ENCODE measurements around the gene PIP5K1C. TPM values are rescaled to one million over a fixed set of nuclear protein-coding genes. Genes with fewer than 3 reads are reported as not detected.
"Not testable (repeated sequence)": the region's sequence is repeated elsewhere in the genome, so short reads cannot be mapped to it uniquely, and the experiment has no call there.

Gene PIP5K1C
- polyA plus RNA-seq, 1 donor (not counting 4 experiments of a cell fraction or from before 2014, with no cell fraction given): 3.6 TPM

DNA sequence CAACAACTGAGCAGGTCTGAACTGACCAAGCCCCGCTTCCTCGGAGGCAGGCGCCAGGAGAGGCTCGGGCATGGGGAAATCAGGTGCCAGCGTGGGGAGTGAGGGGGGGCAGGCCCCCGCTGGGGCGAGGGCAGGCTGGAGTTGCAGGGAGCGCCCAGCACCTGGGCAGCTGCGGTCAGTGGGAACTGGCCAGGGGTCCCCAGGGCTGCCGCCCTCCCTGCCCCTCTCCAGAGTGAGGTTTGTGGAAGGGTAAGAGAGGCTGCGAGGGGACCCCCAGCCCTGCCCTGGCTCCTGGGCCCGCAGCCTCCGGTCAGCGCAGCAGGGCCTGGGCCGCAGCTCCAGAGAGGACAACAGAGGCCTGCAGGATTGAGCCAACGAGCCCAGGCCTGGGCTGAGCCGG is 32.5 kb downstream of the PIP5K1C start:
- Histone ChIP-seq H3K9ac (ENCODE audit: control insufficient read depth, extremely low read depth, insufficient read depth, low read length) (no peak overlapping the region), H3K79me2 (ENCODE audit: control insufficient read depth, insufficient read depth, low read length) (no peaks in the 10 kb centered on the region), H3K4me2 (ENCODE audit: control insufficient read depth, extremely low read depth, insufficient read depth, low read depth, low read length) (no peak overlapping the region), H3K4me3 (ENCODE audit: control insufficient read depth in 2 of 3, extremely low read depth in 1 of 3, insufficient read depth in 2 of 3, low read depth in 1 of 3, low read length in 3 of 3) (no peak overlapping the region), H3K4me1 (ENCODE audit: control insufficient read depth, extremely low read depth, insufficient read depth, low read length) (peaks cover 7% of the 10 kb centered on the region), H3K27me3 (ENCODE audit: control insufficient read depth, extremely low read depth, insufficient read depth, low read length) (no peaks in the 10 kb centered on the region), H2AFZ (ENCODE audit: control insufficient read depth, low read length) (no peak overlapping the region), H3K36me3 (ENCODE audit: control insufficient read depth in 2 of 2, extremely low read depth in 1 of 2, insufficient read depth in 2 of 2, low read length in 2 of 2) (peaks cover 4 to 9% of the 10 kb centered on the region in 2 experiments), H4K20me1 (ENCODE audit: control insufficient read depth, extremely low read depth, insufficient read depth, low read length) (peaks cover 13% of the 10 kb centered on the region), H3K27ac (ENCODE audit: control insufficient read depth, insufficient read depth, low read length) (no peak overlapping the region), H3K9me1 (ENCODE audit: control insufficient read depth, extremely low read depth, insufficient read depth, low read length) (no peaks in the 10 kb centered on the region), H3K9me3 (ENCODE audit: control insufficient read depth, low read depth, low read length) (no peaks in the 10 kb centered on the region)
- TF ChIP-seq, protein P1, sequence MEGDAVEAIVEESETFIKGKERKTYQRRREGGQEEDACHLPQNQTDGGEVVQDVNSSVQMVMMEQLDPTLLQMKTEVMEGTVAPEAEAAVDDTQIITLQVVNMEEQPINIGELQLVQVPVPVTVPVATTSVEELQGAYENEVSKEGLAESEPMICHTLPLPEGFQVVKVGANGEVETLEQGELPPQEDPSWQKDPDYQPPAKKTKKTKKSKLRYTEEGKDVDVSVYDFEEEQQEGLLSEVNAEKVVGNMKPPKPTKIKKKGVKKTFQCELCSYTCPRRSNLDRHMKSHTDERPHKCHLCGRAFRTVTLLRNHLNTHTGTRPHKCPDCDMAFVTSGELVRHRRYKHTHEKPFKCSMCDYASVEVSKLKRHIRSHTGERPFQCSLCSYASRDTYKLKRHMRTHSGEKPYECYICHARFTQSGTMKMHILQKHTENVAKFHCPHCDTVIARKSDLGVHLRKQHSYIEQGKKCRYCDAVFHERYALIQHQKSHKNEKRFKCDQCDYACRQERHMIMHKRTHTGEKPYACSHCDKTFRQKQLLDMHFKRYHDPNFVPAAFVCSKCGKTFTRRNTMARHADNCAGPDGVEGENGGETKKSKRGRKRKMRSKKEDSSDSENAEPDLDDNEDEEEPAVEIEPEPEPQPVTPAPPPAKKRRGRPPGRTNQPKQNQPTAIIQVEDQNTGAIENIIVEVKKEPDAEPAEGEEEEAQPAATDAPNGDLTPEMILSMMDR (optimal IDR thresholded peaks at IDR 0.05 in 1 of 3, IDR thresholded peaks at IDR 0.05 in 1 of 3, conservative IDR thresholded peaks at IDR 0.05 in 1 of 3; ENCODE audit: extremely low read depth in 1 of 3, insufficient read depth in 2 of 3, low read length in 3 of 3): no peak
- TF ChIP-seq EZH2 (IDR thresholded peaks at IDR 0.05; ENCODE audit: low read length): no peak
- DNase-seq (ENCODE audit: low read depth, low spot score): no peak
- no peak for FAIRE-seq
- dilution Hi-C loops (cut with MboI; ENCODE audit: extremely low pct_ligation_motif_present, low sequenced_read_pairs): no loop called here

DNA sequence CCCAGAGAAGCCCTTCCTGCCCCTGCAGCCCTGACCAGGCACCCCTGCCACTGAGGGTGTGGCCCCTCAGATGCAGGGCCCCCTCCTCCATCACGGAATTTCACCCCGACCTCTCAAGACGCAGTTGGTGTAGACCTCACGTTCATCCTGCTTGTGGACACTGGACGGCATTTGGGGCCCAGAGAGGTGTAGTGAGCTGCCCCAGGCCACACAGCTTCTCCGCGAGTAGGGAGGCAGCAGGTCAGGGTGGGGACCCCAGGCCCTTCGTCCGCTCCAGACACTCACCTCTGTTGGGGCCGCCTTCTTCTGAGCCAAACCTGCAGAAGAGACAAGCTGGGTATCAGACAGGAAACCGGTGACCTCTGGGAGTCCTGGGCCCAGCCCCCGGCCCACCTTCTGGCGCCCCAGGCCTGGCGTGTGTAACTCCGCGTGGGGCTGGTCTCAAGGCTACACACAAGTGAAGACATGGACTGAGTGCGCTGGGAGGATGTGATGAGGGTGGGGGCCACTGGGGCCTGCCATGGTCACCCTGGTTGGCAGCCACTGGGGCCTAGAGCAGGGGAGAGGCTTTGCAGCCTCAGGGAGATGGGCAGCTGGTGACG is 33.1 kb downstream of the PIP5K1C start:
- dilution Hi-C loops (cut with MboI; ENCODE audit: extremely low pct_ligation_motif_present, low sequenced_read_pairs): no loop called here
- no peak overlapping the region for H3K27ac ChIP-seq (ENCODE audit: control insufficient read depth, insufficient read depth, low read length)

GRCh38 chr19:3666545-3666856 is 33.8 kb downstream of the PIP5K1C start:
- H2AFZ ChIP-seq (ENCODE audit: control insufficient read depth, low read length); H3K27ac ChIP-seq (ENCODE audit: control insufficient read depth, insufficient read depth, low read length); H3K27me3 ChIP-seq (ENCODE audit: control insufficient read depth, extremely low read depth, insufficient read depth, low read length); H3K4me1 ChIP-seq (ENCODE audit: control insufficient read depth, extremely low read depth, insufficient read depth, low read length); dilution Hi-C loops (cut with MboI; ENCODE audit: extremely low pct_ligation_motif_present, low sequenced_read_pairs); FAIRE-seq; H3K4me2 ChIP-seq (ENCODE audit: control insufficient read depth, extremely low read depth, insufficient read depth, low read depth, low read length); H3K79me2 ChIP-seq (ENCODE audit: control insufficient read depth, insufficient read depth, low read length); H3K9me3 ChIP-seq (ENCODE audit: control insufficient read depth, low read depth, low read length); DNase-seq (ENCODE audit: low read depth, low spot score); H3K9me1 ChIP-seq (ENCODE audit: control insufficient read depth, extremely low read depth, insufficient read depth, low read length); H3K4me3 ChIP-seq (ENCODE audit: control insufficient read depth in 2 of 3, extremely low read depth in 1 of 3, insufficient read depth in 2 of 3, low read depth in 1 of 3, low read length in 3 of 3); H3K9ac ChIP-seq (ENCODE audit: control insufficient read depth, extremely low read depth, insufficient read depth, low read length): not testable (repeated sequence)
- H4K20me1 ChIP-seq (ENCODE audit: control insufficient read depth, extremely low read depth, insufficient read depth, low read length): peaks cover 13% of the 10 kb centered on the region
- H3K36me3 ChIP-seq (ENCODE audit: control insufficient read depth in 2 of 2, extremely low read depth in 1 of 2, insufficient read depth in 2 of 2, low read length in 2 of 2): peaks cover 4 to 10% of the 10 kb centered on the region in 2 experiments

More for the DNA sequence above, 33.1 kb downstream of the PIP5K1C start:
- TF ChIP-seq, protein P1 (optimal IDR thresholded peaks at IDR 0.05 in 1 of 3, IDR thresholded peaks at IDR 0.05 in 1 of 3, conservative IDR thresholded peaks at IDR 0.05 in 1 of 3; ENCODE audit: extremely low read depth in 1 of 3, insufficient read depth in 2 of 3, low read length in 3 of 3): no peak
- TF ChIP-seq EZH2 (IDR thresholded peaks at IDR 0.05; ENCODE audit: low read length): no peak
- Histone ChIP-seq H3K79me2 (ENCODE audit: control insufficient read depth, insufficient read depth, low read length) (no peaks in the 10 kb centered on the region), H4K20me1 (ENCODE audit: control insufficient read depth, extremely low read depth, insufficient read depth, low read length) (peaks cover 13% of the 10 kb centered on the region), H3K4me2 (ENCODE audit: control insufficient read depth, extremely low read depth, insufficient read depth, low read depth, low read length) (no peak overlapping the region), H3K4me1 (ENCODE audit: control insufficient read depth, extremely low read depth, insufficient read depth, low read length) (peaks cover 7% of the 10 kb centered on the region), H3K9ac (ENCODE audit: control insufficient read depth, extremely low read depth, insufficient read depth, low read length) (no peak overlapping the region), H3K9me1 (ENCODE audit: control insufficient read depth, extremely low read depth, insufficient read depth, low read length) (no peaks in the 10 kb centered on the region), H3K4me3 (ENCODE audit: control insufficient read depth in 2 of 3, extremely low read depth in 1 of 3, insufficient read depth in 2 of 3, low read depth in 1 of 3, low read length in 3 of 3) (no peak overlapping the region), H3K27me3 (ENCODE audit: control insufficient read depth, extremely low read depth, insufficient read depth, low read length) (no peaks in the 10 kb centered on the region), H3K36me3 (ENCODE audit: control insufficient read depth in 2 of 2, extremely low read depth in 1 of 2, insufficient read depth in 2 of 2, low read length in 2 of 2) (peaks cover 4 to 10% of the 10 kb centered on the region in 2 experiments), H3K9me3 (ENCODE audit: control insufficient read depth, low read depth, low read length) (no peaks in the 10 kb centered on the region), H2AFZ (ENCODE audit: control insufficient read depth, low read length) (no peak overlapping the region)
- DNase-seq (ENCODE audit: low read depth, low spot score) (no peak), FAIRE-seq (no peak)

All from keratinocyte (primary cell).